ENCODE results near the gene FABP6. TPM values are rescaled to one million over a fixed set of nuclear protein-coding genes. Genes with fewer than 3 reads are reported as not detected.

The FABP6 gene
- total and polyA plus RNA-seq, 4 donors, result not detected

DNA sequence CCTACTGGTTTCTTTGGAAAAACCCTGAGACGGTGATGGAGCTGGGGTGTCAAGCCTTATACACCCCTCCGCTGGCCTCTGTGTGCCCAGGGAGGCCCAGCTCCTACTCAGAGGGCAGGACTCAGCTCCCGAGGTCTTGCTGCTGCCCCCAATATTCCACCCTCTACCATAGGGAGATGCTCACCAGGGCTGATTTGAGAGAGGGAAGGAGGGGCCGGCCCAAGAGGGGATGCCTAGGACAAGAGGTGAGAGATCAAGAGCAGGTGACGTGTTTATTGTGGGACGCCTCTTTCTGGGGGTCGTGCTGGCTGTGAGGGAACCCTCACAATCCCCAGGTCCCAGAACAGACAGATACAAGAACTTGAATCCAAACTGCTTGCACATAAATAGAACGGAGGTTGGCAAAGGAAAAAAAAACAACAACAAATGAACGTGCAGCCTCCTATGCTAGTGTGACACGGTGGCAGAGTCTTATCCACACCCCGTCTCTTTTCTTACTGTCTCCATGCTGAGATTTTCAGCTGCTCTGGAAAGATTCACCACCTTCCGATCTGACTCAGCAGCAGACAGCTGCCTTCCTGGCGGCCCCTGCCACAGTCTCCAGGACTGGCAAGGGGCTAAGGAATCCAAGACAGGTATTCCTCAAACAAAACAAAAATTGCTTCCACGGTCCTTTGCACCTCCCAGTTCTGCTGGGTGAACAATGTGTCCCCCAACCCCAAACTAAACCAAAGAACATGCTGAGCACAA is 22.3 kb downstream of the FABP6 start:
- Histone ChIP-seq H3K4me3 (ENCODE audit: low read depth in 1 of 3, low read length in 3 of 3) (no peak overlapping the region), H3K27ac (ENCODE audit: low read depth in 1 of 2, low read length in 2 of 2) (no peak overlapping the region), H3K27me3 (ENCODE audit: control insufficient read depth in 4 of 4, insufficient read depth in 4 of 4, low read length in 3 of 4) (no peaks in the 10 kb centered on the region), H3K9me3 (ENCODE audit: control insufficient read depth in 4 of 4, low read length in 3 of 4) (no peaks in the 10 kb centered on the region), H3K36me3 (ENCODE audit: control insufficient read depth in 4 of 4, insufficient read depth in 3 of 4, low read depth in 1 of 4, low read length in 3 of 4) (no peaks in the 10 kb centered on the region), H3K9ac (ENCODE audit: low read depth in 1 of 2, low read length in 2 of 2) (no peak overlapping the region), H3K4me1 (ENCODE audit: control insufficient read depth in 4 of 4, insufficient read depth in 4 of 4, low read length in 3 of 4) (no peaks in the 10 kb centered on the region)
- DNase-seq (ENCODE audit: low spot score), result no peak
- 85% methylated on average over 14 of the region's 14 CpGs for WGBS
- no peak for TF ChIP-seq GABPA (IDR thresholded peaks at IDR 0.05 in 1 of 2, conservative IDR thresholded peaks at IDR 0.05 in 1 of 2)
- no peak for TF ChIP-seq FOXA1 (IDR thresholded peaks at IDR 0.05)
- TF ChIP-seq NR2F2 (IDR thresholded peaks at IDR 0.05), result no peak
- TF ChIP-seq JUND (IDR thresholded peaks at IDR 0.05), result no peak
- TF ChIP-seq RXRA (IDR thresholded peaks at IDR 0.05), result no peak
- no peak for TF ChIP-seq YY1 (IDR thresholded peaks at IDR 0.05)
- TF ChIP-seq FOXA2 (IDR thresholded peaks at IDR 0.05), result no peak
- TF ChIP-seq, protein P1, sequence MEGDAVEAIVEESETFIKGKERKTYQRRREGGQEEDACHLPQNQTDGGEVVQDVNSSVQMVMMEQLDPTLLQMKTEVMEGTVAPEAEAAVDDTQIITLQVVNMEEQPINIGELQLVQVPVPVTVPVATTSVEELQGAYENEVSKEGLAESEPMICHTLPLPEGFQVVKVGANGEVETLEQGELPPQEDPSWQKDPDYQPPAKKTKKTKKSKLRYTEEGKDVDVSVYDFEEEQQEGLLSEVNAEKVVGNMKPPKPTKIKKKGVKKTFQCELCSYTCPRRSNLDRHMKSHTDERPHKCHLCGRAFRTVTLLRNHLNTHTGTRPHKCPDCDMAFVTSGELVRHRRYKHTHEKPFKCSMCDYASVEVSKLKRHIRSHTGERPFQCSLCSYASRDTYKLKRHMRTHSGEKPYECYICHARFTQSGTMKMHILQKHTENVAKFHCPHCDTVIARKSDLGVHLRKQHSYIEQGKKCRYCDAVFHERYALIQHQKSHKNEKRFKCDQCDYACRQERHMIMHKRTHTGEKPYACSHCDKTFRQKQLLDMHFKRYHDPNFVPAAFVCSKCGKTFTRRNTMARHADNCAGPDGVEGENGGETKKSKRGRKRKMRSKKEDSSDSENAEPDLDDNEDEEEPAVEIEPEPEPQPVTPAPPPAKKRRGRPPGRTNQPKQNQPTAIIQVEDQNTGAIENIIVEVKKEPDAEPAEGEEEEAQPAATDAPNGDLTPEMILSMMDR (IDR thresholded peaks at IDR 0.05; ENCODE audit: low read depth, low read length, missing input control), result no peak
- TF ChIP-seq HNF4G (IDR thresholded peaks at IDR 0.05), result no peak
- no peak for TF ChIP-seq TAF1 (conservative IDR thresholded peaks at IDR 0.05)
- TF ChIP-seq, protein P2, sequence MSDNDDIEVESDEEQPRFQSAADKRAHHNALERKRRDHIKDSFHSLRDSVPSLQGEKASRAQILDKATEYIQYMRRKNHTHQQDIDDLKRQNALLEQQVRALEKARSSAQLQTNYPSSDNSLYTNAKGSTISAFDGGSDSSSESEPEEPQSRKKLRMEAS (IDR thresholded peaks at IDR 0.05), result no peak
- no peak for TF ChIP-seq HNF4A (conservative IDR thresholded peaks at IDR 0.05)
- no peak for TF ChIP-seq EGR1 (IDR thresholded peaks at IDR 0.05; ENCODE audit: low read depth in 2 of 2)
- TF ChIP-seq SP1 (IDR thresholded peaks at IDR 0.05), result no peak
- TF ChIP-seq, protein P3, sequence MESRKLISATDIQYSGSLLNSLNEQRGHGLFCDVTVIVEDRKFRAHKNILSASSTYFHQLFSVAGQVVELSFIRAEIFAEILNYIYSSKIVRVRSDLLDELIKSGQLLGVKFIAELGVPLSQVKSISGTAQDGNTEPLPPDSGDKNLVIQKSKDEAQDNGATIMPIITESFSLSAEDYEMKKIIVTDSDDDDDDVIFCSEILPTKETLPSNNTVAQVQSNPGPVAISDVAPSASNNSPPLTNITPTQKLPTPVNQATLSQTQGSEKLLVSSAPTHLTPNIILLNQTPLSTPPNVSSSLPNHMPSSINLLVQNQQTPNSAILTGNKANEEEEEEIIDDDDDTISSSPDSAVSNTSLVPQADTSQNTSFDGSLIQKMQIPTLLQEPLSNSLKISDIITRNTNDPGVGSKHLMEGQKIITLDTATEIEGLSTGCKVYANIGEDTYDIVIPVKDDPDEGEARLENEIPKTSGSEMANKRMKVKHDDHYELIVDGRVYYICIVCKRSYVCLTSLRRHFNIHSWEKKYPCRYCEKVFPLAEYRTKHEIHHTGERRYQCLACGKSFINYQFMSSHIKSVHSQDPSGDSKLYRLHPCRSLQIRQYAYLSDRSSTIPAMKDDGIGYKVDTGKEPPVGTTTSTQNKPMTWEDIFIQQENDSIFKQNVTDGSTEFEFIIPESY (IDR thresholded peaks at IDR 0.05), result no peak
- TF ChIP-seq, protein P4, sequence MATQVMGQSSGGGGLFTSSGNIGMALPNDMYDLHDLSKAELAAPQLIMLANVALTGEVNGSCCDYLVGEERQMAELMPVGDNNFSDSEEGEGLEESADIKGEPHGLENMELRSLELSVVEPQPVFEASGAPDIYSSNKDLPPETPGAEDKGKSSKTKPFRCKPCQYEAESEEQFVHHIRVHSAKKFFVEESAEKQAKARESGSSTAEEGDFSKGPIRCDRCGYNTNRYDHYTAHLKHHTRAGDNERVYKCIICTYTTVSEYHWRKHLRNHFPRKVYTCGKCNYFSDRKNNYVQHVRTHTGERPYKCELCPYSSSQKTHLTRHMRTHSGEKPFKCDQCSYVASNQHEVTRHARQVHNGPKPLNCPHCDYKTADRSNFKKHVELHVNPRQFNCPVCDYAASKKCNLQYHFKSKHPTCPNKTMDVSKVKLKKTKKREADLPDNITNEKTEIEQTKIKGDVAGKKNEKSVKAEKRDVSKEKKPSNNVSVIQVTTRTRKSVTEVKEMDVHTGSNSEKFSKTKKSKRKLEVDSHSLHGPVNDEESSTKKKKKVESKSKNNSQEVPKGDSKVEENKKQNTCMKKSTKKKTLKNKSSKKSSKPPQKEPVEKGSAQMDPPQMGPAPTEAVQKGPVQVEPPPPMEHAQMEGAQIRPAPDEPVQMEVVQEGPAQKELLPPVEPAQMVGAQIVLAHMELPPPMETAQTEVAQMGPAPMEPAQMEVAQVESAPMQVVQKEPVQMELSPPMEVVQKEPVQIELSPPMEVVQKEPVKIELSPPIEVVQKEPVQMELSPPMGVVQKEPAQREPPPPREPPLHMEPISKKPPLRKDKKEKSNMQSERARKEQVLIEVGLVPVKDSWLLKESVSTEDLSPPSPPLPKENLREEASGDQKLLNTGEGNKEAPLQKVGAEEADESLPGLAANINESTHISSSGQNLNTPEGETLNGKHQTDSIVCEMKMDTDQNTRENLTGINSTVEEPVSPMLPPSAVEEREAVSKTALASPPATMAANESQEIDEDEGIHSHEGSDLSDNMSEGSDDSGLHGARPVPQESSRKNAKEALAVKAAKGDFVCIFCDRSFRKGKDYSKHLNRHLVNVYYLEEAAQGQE (IDR thresholded peaks at IDR 0.05), result no peak
- TF ChIP-seq RAD21 (IDR thresholded peaks at IDR 0.05), result no peak
- TF ChIP-seq, protein P5, sequence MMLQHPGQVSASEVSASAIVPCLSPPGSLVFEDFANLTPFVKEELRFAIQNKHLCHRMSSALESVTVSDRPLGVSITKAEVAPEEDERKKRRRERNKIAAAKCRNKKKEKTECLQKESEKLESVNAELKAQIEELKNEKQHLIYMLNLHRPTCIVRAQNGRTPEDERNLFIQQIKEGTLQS (IDR thresholded peaks at IDR 0.05), result no peak
